Measurements from ENCODE around the gene ZSCAN5A. TPM values are rescaled to one million over a fixed set of nuclear protein-coding genes. Genes with fewer than 3 reads are reported as not detected.

Gene ZSCAN5A
- total and polyA plus RNA-seq, 9 of the 15 experiments (the other 6 are each of a cell fraction or from before 2014, with no cell fraction given) = 5.8 to 15.3 (median 11.8) TPM

DNA sequence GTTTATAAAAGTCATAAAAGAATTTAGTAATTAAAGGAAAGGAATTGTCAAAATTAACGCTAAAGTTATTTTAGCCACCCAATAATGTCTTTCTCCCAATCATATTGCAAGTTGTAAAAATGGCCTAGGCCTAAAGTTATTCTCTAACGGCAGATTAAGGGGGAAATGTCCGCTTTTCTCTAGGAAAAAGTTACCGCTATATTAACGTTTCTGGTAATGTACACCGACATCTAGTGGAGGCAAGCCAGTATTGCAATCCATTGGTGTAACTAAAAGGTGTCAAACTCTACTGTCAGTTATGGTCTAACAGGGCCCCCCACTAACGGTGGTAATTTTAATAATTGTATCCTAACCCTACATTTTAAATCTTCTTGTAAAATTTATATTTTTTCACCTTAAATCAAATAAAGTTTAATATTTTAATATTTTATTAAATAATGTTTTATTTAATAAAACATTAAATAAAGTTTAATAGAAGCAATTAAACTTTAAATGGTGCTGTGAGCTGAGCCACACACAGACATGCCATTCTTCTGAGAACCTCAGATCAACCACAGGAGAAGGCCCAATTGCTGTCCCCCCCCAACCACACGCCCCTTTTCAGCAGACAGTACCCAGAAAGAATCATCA, 35.9 kb upstream of the ZSCAN5A start (continued):
- TF ChIP-seq, protein P1, sequence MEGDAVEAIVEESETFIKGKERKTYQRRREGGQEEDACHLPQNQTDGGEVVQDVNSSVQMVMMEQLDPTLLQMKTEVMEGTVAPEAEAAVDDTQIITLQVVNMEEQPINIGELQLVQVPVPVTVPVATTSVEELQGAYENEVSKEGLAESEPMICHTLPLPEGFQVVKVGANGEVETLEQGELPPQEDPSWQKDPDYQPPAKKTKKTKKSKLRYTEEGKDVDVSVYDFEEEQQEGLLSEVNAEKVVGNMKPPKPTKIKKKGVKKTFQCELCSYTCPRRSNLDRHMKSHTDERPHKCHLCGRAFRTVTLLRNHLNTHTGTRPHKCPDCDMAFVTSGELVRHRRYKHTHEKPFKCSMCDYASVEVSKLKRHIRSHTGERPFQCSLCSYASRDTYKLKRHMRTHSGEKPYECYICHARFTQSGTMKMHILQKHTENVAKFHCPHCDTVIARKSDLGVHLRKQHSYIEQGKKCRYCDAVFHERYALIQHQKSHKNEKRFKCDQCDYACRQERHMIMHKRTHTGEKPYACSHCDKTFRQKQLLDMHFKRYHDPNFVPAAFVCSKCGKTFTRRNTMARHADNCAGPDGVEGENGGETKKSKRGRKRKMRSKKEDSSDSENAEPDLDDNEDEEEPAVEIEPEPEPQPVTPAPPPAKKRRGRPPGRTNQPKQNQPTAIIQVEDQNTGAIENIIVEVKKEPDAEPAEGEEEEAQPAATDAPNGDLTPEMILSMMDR (IDR thresholded peaks at IDR 0.05 in 2 of 3, conservative IDR thresholded peaks at IDR 0.05 in 1 of 3; ENCODE audit: insufficient read depth in 2 of 3, low read depth in 1 of 3, low read length in 3 of 3) = peak; percentile 74 to 88 (median 75)
- TF ChIP-seq PCBP1 (IDR thresholded peaks at IDR 0.05; ENCODE audit: low read depth, low read length, poor library complexity, severe bottlenecking) (no peak), TAF1 (IDR thresholded peaks at IDR 0.05; ENCODE audit: control insufficient read depth, extremely low read depth, insufficient read depth, low read length, severe bottlenecking) (no peak), ADNP (tag; IDR thresholded peaks at IDR 0.05) (peak; percentile 31; the same call in 1 of the 2 replicates), PTRF (tag; IDR thresholded peaks at IDR 0.05) (no peak), MEF2A (IDR thresholded peaks at IDR 0.05; ENCODE audit: control insufficient read depth, low read depth, low read length) (no peak), CAMTA2 (CRISPR knock-in tag; conservative IDR thresholded peaks at IDR 0.05) (no peak), ZSCAN29 (IDR thresholded peaks at IDR 0.05) (no peak), ETV6 (IDR thresholded peaks at IDR 0.05; ENCODE audit: borderline replicate concordance in 1 of 2, low read depth in 2 of 2, low read length in 1 of 2) (no peak), ETV6 (CRISPR knock-in tag; IDR thresholded peaks at IDR 0.05; ENCODE audit: borderline replicate concordance) (no peak), TAF15 (IDR thresholded peaks at IDR 0.05; ENCODE audit: low read depth, low read length) (no peak), ATF7 (IDR thresholded peaks at IDR 0.05) (no peak), RAD21 (CRISPR knock-in tag; conservative IDR thresholded peaks at IDR 0.05 in 1 of 2, IDR thresholded peaks at IDR 0.05 in 1 of 2) (peak; percentile 66 to 82), ZNF263 (CRISPR knock-in tag; IDR thresholded peaks at IDR 0.05; ENCODE audit: borderline replicate concordance) (no peak)
- TF ChIP-seq, protein P2, sequence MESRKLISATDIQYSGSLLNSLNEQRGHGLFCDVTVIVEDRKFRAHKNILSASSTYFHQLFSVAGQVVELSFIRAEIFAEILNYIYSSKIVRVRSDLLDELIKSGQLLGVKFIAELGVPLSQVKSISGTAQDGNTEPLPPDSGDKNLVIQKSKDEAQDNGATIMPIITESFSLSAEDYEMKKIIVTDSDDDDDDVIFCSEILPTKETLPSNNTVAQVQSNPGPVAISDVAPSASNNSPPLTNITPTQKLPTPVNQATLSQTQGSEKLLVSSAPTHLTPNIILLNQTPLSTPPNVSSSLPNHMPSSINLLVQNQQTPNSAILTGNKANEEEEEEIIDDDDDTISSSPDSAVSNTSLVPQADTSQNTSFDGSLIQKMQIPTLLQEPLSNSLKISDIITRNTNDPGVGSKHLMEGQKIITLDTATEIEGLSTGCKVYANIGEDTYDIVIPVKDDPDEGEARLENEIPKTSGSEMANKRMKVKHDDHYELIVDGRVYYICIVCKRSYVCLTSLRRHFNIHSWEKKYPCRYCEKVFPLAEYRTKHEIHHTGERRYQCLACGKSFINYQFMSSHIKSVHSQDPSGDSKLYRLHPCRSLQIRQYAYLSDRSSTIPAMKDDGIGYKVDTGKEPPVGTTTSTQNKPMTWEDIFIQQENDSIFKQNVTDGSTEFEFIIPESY (CRISPR knock-in tag; IDR thresholded peaks at IDR 0.05) = peak; percentile 94
- TF ChIP-seq, protein P3, sequence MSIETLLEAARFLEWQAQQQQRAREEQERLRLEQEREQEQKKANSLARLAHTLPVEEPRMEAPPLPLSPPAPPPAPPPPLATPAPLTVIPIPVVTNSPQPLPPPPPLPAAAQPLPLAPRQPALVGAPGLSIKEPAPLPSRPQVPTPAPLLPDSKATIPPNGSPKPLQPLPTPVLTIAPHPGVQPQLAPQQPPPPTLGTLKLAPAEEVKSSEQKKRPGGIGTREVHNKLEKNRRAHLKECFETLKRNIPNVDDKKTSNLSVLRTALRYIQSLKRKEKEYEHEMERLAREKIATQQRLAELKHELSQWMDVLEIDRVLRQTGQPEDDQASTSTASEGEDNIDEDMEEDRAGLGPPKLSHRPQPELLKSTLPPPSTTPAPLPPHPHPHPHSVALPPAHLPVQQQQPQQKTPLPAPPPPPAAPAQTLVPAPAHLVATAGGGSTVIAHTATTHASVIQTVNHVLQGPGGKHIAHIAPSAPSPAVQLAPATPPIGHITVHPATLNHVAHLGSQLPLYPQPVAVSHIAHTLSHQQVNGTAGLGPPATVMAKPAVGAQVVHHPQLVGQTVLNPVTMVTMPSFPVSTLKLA (conservative IDR thresholded peaks at IDR 0.05) = 0 out of 4 replicates have a peak, but pooled peaks of 1 of the 2 experiments have one; percentile 12
- TF ChIP-seq, protein P4, sequence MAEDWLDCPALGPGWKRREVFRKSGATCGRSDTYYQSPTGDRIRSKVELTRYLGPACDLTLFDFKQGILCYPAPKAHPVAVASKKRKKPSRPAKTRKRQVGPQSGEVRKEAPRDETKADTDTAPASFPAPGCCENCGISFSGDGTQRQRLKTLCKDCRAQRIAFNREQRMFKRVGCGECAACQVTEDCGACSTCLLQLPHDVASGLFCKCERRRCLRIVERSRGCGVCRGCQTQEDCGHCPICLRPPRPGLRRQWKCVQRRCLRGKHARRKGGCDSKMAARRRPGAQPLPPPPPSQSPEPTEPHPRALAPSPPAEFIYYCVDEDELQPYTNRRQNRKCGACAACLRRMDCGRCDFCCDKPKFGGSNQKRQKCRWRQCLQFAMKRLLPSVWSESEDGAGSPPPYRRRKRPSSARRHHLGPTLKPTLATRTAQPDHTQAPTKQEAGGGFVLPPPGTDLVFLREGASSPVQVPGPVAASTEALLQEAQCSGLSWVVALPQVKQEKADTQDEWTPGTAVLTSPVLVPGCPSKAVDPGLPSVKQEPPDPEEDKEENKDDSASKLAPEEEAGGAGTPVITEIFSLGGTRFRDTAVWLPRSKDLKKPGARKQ (CRISPR knock-in tag; IDR thresholded peaks at IDR 0.05) = 0 out of 2 replicates have a peak, but pooled peaks have one; percentile 65

Data from K562 (cell line).